Keratinocyte (primary cell): Measurements from ENCODE around the gene ZBTB20.

Source experiments
- EZH2 ChIP-seq: IDR thresholded peaks from one replicate; pipeline ENCODE4 v1.6.1; 2012; ENCODE audit warnings: inconsistent platforms, mild to moderate bottlenecking, low read length, moderate library complexity
- TF ChIP-seq, protein P1 (sequence below), 3 experiments: IDR thresholded peaks in 1 of 3; conservative IDR thresholded peaks in 1 of 3; optimal IDR thresholded peaks in 1 of 3; 2 replicates in 2 of 3; 3 replicates in 1 of 3; pipeline versions ENCODE3 to v1.5.1; 2011; ENCODE audit warnings: low read length in 3 of 3, mild to moderate bottlenecking in 3 of 3, moderate library complexity in 2 of 3, control low read depth in 1 of 3, inconsistent platforms in 1 of 3; ENCODE audit not compliant: insufficient read depth in 2 of 3; ENCODE audit errors: extremely low read depth in 1 of 3

- TF ChIP-seq, protein P1, sequence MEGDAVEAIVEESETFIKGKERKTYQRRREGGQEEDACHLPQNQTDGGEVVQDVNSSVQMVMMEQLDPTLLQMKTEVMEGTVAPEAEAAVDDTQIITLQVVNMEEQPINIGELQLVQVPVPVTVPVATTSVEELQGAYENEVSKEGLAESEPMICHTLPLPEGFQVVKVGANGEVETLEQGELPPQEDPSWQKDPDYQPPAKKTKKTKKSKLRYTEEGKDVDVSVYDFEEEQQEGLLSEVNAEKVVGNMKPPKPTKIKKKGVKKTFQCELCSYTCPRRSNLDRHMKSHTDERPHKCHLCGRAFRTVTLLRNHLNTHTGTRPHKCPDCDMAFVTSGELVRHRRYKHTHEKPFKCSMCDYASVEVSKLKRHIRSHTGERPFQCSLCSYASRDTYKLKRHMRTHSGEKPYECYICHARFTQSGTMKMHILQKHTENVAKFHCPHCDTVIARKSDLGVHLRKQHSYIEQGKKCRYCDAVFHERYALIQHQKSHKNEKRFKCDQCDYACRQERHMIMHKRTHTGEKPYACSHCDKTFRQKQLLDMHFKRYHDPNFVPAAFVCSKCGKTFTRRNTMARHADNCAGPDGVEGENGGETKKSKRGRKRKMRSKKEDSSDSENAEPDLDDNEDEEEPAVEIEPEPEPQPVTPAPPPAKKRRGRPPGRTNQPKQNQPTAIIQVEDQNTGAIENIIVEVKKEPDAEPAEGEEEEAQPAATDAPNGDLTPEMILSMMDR (optimal IDR thresholded peaks at IDR 0.05 in 1 of 3, IDR thresholded peaks at IDR 0.05 in 1 of 3, conservative IDR thresholded peaks at IDR 0.05 in 1 of 3; ENCODE audit: extremely low read depth in 1 of 3, insufficient read depth in 2 of 3, low read length in 3 of 3), result peak; percentile 39 to 77 (median 68)
- TF ChIP-seq EZH2, result no peak
Measured at GRCh38 chr3:115092220-115092791, 54.8 kb downstream of the ZBTB20 start.
